HepG2 (cell line): ENCODE results near the gene ZSCAN26. TPM values are rescaled to one million over a fixed set of nuclear protein-coding genes. Genes with fewer than 3 reads are reported as not detected.

Experiments
- ARNTL ChIP-seq: sonication (generic); formaldehyde crosslinking; IDR thresholded peaks from 2 replicates; pipeline ENCODE4 v1.4.0; 2020; ENCODE audit warnings: mild to moderate bottlenecking, missing genetic modification reagents
- GABPB1 ChIP-seq: IDR thresholded peaks from 2 replicates; pipeline ENCODE4 v1.6.1; 2016; ENCODE audit warnings: mild to moderate bottlenecking, missing genetic modification reagents, moderate library complexity, missing compliant biosample characterization
- HNRNPLL ChIP-seq: fragments of 200-400 bp; formaldehyde crosslinking; IDR thresholded peaks from 2 replicates; pipeline ENCODE4 v1.6.1; 2017; ENCODE audit warnings: mild to moderate bottlenecking, low read depth, low read length; ENCODE audit not compliant: poor library complexity, severe bottlenecking
- HOXA3 ChIP-seq: sonication (generic); formaldehyde crosslinking; IDR thresholded peaks from 2 replicates; pipeline ENCODE4 v1.5.0; 2020; ENCODE audit warnings: missing genetic modification reagents
- KLF16 ChIP-seq, 2 experiments: sonication (generic) in 1 of 2; formaldehyde crosslinking in 1 of 2; IDR thresholded peaks; 2 replicates each; pipeline versions ENCODE4 v1.6.1 to v1.8.0; 2016 to 2023; ENCODE audit warnings: missing genetic modification reagents in 2 of 2, missing compliant biosample characterization in 1 of 2
- MTF2 ChIP-seq: sonication (generic); formaldehyde crosslinking; IDR thresholded peaks from 2 replicates; pipeline ENCODE4 v1.5.0; 2020; ENCODE audit warnings: missing genetic modification reagents, borderline replicate concordance
- NCOA5 ChIP-seq: sonication (generic); formaldehyde crosslinking; IDR thresholded peaks from 2 replicates; pipeline ENCODE4 v1.4.0; 2020; ENCODE audit warnings: missing genetic modification reagents
- NFRKB ChIP-seq: fragments of 450-650 bp; IDR thresholded peaks from 2 replicates; pipeline ENCODE4 v1.6.1; 2017
- NRL ChIP-seq: sonication (generic); formaldehyde crosslinking; IDR thresholded peaks from 2 replicates; pipeline ENCODE4 v1.5.0; 2020; ENCODE audit warnings: missing genetic modification reagents, mild to moderate bottlenecking, moderate library complexity, borderline replicate concordance
- RBM22 ChIP-seq: fragments of 200-400 bp; formaldehyde crosslinking; optimal IDR thresholded peaks from 2 replicates; pipeline ENCODE3; 2017; ENCODE audit warnings: mild to moderate bottlenecking, low read length, moderate library complexity
- TARDBP ChIP-seq: sonication (generic); formaldehyde crosslinking; IDR thresholded peaks from 2 replicates; pipeline ENCODE4 v1.8.0; 2022; ENCODE audit warnings: mild to moderate bottlenecking, missing genetic modification reagents
- ZEB1 ChIP-seq: IDR thresholded peaks from 2 replicates; pipeline ENCODE4 v1.6.1; 2012; ENCODE audit warnings: mild to moderate bottlenecking, low read depth, inconsistent platforms; ENCODE audit not compliant: insufficient replicate concordance
- ZNF20 ChIP-seq: sonication (generic); formaldehyde crosslinking; IDR thresholded peaks from 2 replicates; pipeline ENCODE4 v1.4.0; 2020; ENCODE audit warnings: mild to moderate bottlenecking, moderate library complexity, missing genetic modification reagents
- ZNF264 ChIP-seq: sonication (generic); formaldehyde crosslinking; IDR thresholded peaks from 2 replicates; pipeline ENCODE4 v1.4.0; 2020; ENCODE audit warnings: missing genetic modification reagents
- ZNF331 ChIP-seq: sonication (generic); formaldehyde crosslinking; IDR thresholded peaks from 2 replicates; pipeline ENCODE4 v1.4.0; 2020; ENCODE audit warnings: missing genetic modification reagents
- ZNF772 ChIP-seq: sonication (generic); formaldehyde crosslinking; IDR thresholded peaks from 2 replicates; pipeline ENCODE4 v1.5.0; 2020; ENCODE audit warnings: mild to moderate bottlenecking, missing genetic modification reagents
- polyA plus RNA-seq, 8 experiments: library from polyadenylated mRNA; depleted of rRNA in 3 of 8; stranded (reverse) in 7 of 8; unstranded in 1 of 8; fragments of >200 nt; fragmentation: Illumina TruSeq in 4 of 8; extraction: Trizol in 4 of 8; gene quantifications; 2 replicates each; pipeline versions ENCODE4 v1.2.1 to v1.2.3, GENCODE V29; 2011 to 2016; ENCODE audit warnings: low read depth in 4 of 8, missing spikeins in 1 of 8, mixed read lengths in 1 of 8; ENCODE audit not compliant: insufficient read depth in 1 of 8
- total RNA-seq, 5 experiments: library from RNA; depleted of rRNA; stranded (reverse); fragments of >200 nt; fragmentation: Illumina TruSeq; extraction: Trizol; gene quantifications; 2 replicates each; pipeline ENCODE4 v1.2.3, GENCODE V29; 2016; ENCODE audit warnings: low read depth in 1 of 5
- TF ChIP-seq, protein P1 (sequence below): fragments of 450-650 bp; IDR thresholded peaks from 2 replicates; pipeline ENCODE4 v1.6.1; 2016
- TF ChIP-seq, protein P2 (sequence below): sonication (generic); formaldehyde crosslinking; conservative IDR thresholded peaks from 2 replicates; pipeline ENCODE4 v1.4.0; 2020; ENCODE audit warnings: mild to moderate bottlenecking, missing genetic modification reagents, moderate library complexity
- TF ChIP-seq, protein P3 (sequence below): sonication (generic); formaldehyde crosslinking; IDR thresholded peaks from 2 replicates; pipeline ENCODE4 v1.4.0; 2020; ENCODE audit warnings: mild to moderate bottlenecking, missing genetic modification reagents

ZSCAN26 gene
- total and polyA plus RNA-seq, 2 of the 13 experiments (the other 11 are each of a cell fraction or from before 2014, with no cell fraction given), result 12.0 to 15.6 TPM

DNA sequence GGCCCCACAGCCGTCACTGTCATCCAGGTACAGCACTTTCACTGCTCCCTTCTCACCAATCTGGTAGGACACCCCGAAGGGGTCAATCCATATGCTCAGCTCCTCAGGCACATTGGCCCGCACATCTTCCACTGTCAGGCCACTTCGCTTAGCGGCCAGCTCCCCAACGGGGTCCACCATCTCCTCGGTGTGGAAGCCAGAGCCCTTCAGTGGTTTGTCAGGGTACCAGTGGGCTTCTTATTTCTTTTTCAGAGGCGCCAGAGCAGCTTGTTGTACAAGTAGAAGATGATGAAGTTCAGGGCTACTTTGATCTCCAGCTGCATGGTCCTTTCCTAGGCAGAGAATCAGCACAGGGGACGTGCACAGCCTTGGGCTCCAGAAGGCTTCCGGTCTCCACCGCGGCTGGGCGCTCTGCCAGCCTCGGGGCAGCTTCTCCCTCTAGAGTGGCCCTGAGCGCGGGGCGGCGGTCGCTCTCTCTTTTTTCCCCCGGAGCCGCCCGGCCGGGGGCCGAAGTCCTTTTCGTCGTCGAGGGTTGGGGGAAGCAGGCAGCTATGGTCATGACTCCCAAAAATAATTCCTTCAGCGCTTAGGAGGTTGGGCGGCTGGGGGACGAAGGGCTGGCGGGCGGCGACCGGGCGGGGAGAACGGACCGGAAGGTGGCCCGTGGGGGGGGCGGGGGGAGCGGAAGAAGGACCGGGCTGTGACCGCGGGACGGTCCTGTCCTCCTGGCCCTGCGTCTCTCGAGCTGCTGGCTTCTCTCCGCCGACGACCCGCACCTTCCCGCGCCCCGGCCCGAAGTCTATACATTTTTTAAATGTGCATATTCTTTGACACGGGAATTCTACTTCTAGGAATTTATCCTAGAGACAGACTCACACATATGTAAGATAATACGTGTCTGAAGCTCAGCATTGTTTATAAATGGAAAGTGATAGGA, 48.4 kb upstream of the ZSCAN26 start (continued):
- TF ChIP-seq, protein P1, sequence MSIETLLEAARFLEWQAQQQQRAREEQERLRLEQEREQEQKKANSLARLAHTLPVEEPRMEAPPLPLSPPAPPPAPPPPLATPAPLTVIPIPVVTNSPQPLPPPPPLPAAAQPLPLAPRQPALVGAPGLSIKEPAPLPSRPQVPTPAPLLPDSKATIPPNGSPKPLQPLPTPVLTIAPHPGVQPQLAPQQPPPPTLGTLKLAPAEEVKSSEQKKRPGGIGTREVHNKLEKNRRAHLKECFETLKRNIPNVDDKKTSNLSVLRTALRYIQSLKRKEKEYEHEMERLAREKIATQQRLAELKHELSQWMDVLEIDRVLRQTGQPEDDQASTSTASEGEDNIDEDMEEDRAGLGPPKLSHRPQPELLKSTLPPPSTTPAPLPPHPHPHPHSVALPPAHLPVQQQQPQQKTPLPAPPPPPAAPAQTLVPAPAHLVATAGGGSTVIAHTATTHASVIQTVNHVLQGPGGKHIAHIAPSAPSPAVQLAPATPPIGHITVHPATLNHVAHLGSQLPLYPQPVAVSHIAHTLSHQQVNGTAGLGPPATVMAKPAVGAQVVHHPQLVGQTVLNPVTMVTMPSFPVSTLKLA, result no peak
- TF ChIP-seq TARDBP (CRISPR knock-in tag) (peak; percentile 47; the same call in 1 of the 2 replicates), ZNF20 (CRISPR knock-in tag) (no peak; the same call in 1 of the 2 replicates), HNRNPLL (peak; percentile 50), NCOA5 (CRISPR knock-in tag) (no peak), ZNF772 (CRISPR knock-in tag) (peak; percentile 86; the same call in 1 of the 2 replicates), ZEB1 (no peak), GABPB1 (CRISPR knock-in tag) (peak; percentile 94), HOXA3 (CRISPR knock-in tag) (peak; percentile 75), ZNF331 (CRISPR knock-in tag) (peak; percentile 60), NFRKB (no peak), ZNF264 (CRISPR knock-in tag) (0 out of 2 replicates have a peak, but pooled peaks have one; percentile 72), RBM22 (no peak), MTF2 (CRISPR knock-in tag) (no peak), ARNTL (CRISPR knock-in tag) (no peak), NRL (no peak; the same call in none of the 2 replicates), KLF16 (CRISPR knock-in tag; IDR thresholded peaks at IDR 0.05) (0 out of 4 replicates have a peak, but pooled peaks of 1 of the 2 experiments have one; percentile 20)
- TF ChIP-seq, protein P2, sequence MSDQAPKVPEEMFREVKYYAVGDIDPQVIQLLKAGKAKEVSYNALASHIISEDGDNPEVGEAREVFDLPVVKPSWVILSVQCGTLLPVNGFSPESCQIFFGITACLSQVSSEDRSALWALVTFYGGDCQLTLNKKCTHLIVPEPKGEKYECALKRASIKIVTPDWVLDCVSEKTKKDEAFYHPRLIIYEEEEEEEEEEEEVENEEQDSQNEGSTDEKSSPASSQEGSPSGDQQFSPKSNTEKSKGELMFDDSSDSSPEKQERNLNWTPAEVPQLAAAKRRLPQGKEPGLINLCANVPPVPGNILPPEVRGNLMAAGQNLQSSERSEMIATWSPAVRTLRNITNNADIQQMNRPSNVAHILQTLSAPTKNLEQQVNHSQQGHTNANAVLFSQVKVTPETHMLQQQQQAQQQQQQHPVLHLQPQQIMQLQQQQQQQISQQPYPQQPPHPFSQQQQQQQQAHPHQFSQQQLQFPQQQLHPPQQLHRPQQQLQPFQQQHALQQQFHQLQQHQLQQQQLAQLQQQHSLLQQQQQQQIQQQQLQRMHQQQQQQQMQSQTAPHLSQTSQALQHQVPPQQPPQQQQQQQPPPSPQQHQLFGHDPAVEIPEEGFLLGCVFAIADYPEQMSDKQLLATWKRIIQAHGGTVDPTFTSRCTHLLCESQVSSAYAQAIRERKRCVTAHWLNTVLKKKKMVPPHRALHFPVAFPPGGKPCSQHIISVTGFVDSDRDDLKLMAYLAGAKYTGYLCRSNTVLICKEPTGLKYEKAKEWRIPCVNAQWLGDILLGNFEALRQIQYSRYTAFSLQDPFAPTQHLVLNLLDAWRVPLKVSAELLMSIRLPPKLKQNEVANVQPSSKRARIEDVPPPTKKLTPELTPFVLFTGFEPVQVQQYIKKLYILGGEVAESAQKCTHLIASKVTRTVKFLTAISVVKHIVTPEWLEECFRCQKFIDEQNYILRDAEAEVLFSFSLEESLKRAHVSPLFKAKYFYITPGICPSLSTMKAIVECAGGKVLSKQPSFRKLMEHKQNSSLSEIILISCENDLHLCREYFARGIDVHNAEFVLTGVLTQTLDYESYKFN (CRISPR knock-in tag), result peak; percentile 49; the same call in 1 of the 2 replicates
- TF ChIP-seq, protein P3, sequence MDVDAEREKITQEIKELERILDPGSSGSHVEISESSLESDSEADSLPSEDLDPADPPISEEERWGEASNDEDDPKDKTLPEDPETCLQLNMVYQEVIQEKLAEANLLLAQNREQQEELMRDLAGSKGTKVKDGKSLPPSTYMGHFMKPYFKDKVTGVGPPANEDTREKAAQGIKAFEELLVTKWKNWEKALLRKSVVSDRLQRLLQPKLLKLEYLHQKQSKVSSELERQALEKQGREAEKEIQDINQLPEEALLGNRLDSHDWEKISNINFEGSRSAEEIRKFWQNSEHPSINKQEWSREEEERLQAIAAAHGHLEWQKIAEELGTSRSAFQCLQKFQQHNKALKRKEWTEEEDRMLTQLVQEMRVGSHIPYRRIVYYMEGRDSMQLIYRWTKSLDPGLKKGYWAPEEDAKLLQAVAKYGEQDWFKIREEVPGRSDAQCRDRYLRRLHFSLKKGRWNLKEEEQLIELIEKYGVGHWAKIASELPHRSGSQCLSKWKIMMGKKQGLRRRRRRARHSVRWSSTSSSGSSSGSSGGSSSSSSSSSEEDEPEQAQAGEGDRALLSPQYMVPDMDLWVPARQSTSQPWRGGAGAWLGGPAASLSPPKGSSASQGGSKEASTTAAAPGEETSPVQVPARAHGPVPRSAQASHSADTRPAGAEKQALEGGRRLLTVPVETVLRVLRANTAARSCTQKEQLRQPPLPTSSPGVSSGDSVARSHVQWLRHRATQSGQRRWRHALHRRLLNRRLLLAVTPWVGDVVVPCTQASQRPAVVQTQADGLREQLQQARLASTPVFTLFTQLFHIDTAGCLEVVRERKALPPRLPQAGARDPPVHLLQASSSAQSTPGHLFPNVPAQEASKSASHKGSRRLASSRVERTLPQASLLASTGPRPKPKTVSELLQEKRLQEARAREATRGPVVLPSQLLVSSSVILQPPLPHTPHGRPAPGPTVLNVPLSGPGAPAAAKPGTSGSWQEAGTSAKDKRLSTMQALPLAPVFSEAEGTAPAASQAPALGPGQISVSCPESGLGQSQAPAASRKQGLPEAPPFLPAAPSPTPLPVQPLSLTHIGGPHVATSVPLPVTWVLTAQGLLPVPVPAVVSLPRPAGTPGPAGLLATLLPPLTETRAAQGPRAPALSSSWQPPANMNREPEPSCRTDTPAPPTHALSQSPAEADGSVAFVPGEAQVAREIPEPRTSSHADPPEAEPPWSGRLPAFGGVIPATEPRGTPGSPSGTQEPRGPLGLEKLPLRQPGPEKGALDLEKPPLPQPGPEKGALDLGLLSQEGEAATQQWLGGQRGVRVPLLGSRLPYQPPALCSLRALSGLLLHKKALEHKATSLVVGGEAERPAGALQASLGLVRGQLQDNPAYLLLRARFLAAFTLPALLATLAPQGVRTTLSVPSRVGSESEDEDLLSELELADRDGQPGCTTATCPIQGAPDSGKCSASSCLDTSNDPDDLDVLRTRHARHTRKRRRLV, result no peak
